Right renal cortex interstitium (tissue), 3 donors: ENCODE results near the gene HOMER3. TPM values are rescaled to one million over a fixed set of nuclear protein-coding genes. Genes with fewer than 3 reads are reported as not detected.

Source experiments
- DNase-seq, 3 donors: peaks; one replicate each; pipeline ENCODE4 v3.0.0-alpha.2; 2013; ENCODE audit warnings: low read depth in 3 of 3, low spot score in 2 of 3
- polyA plus RNA-seq, 3 donors: library from polyadenylated mRNA; unstranded; fragments of 120-200 nt; gene quantifications; one replicate each; pipeline ENCODE4 v1.2.1, GENCODE V29; 2013; ENCODE audit not compliant: insufficient read length in 3 of 3

Gene HOMER3
- 10 to 100 TPM; 46.4 to 50.4 (median 48.2) TPM for polyA plus RNA-seq

DNA sequence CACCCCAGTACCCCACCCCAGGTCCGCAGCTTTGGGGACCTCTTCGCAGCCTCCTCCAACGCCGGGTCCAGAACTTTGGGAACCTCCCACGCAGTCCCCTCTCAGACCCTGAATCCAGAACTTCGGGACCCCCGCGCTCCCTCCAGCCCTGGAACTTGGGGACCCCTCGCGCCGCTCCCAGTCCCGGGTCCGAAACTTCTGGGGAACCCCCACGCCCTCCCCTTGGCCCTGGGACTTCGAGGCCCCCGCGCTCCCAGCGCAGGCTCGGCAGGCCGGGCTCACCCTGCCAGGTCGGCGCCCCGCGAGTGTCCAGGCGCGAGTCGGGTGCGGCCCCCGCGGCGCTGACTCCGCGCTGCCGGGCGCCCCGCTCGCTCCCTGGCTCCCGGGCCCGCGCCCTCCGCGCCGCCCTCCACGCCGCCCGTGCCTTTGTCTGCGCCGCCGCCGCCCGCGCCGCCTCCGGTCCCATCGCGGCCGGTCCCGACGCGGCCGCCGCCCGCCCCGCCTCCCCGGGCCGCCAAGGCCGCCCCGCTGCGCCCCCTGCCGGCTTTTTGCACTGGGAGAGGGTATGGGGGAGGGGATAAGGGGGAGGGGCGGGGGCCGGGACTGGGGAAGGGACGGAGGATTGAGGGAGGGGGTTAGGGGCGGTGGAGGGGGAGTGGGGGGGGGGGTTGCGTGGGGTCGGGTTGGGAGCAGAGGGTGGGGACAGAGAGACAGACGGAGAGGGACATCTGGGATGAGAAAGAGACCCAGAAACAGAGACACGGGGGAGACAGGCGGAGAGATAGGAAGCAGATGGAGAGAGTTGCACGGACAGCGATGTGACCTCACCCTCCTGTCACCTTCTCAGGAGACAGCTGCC is at the start of gene HOMER3:
TSS of gene HOMER3 (minus strand) at position 449 of the 859 bp plus-strand sequence. CDS start 2,235 bp downstream, outside the sequence.
- DNase-seq: no peak

GRCh38 chr19:18990128-18990708 is 49.2 kb upstream of the HOMER3 start:
- DNase-seq: no peak

DNA sequence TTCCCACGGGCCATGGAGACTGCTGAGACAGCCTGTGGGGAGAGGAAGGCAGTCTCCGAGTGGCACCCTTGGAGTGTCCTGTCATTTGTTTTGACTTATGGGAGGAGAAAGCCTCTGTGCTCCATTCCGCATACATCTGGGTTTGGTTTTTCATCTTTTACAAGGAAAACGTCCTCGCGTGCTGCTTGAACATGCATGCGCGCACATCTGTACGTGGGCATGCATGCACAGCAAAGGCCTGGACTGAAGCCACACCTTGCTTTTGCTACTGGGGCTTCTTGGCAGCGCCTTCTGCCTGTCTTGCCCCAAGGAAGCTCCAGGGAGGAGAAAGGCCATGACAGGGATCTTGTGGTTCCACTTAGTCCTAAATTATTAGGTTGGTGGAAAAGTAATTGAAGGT is 48.3 kb upstream of the HOMER3 start:
- no peak for DNase-seq

GRCh38 chr19:18987456-18987855 is 46.4 kb upstream of the HOMER3 start:
- DNase-seq: no peak

- no peak for DNase-seq
These were observed 44.2 kb upstream of the HOMER3 start for GRCh38 chr19:18985257-18985656.

- no peak for DNase-seq
These were observed 43.2 kb upstream of the HOMER3 start for GRCh38 chr19:18984251-18984650.

GRCh38 chr19:18982669-18983068 is 41.7 kb upstream of the HOMER3 start:
- no peak for DNase-seq

GRCh38 chr19:18980432-18981020 is 39.5 kb upstream of the HOMER3 start:
- DNase-seq: no peak

- no peak for DNase-seq
These were observed 37.6 kb upstream of the HOMER3 start for GRCh38 chr19:18978616-18979015.

- DNase-seq: no peak
These were observed 34.9 kb upstream of the HOMER3 start for GRCh38 chr19:18975869-18976268.

- DNase-seq: no peak
These were observed 34.0 kb upstream of the HOMER3 start for GRCh38 chr19:18975011-18975410.

GRCh38 chr19:18972851-18973250 is 31.8 kb upstream of the HOMER3 start:
- no peak for DNase-seq

- no peak for DNase-seq
These were observed 31.3 kb upstream of the HOMER3 start for GRCh38 chr19:18972301-18972811.

GRCh38 chr19:18969931-18970659 is 29.1 kb upstream of the HOMER3 start:
- no peak for DNase-seq

GRCh38 chr19:18967358-18968146 is 26.5 kb upstream of the HOMER3 start:
- DNase-seq: peak in 2 of 3 donors; percentile 41 to 59

GRCh38 chr19:18966307-18966706 is 25.3 kb upstream of the HOMER3 start:
- no peak for DNase-seq

DNA sequence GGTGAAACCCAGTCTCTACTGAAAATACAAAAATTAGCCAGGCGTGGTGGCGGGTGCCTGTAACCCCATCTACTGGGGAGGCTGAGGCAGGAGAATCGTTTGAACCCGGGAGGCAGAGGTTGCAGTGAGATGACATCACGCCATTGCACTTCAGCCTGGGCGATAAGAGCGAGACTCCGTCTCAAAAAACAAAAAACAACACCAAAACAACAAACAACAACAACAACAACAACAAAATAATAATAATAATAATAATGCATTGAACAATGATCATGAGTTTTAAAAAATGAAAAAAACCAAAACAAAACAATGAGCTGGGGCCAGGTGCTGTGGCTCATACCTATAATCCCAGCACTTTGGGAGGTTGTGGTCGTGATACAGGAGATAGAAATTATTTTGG is 23.1 kb upstream of the HOMER3 start:
- no peak for DNase-seq

DNA sequence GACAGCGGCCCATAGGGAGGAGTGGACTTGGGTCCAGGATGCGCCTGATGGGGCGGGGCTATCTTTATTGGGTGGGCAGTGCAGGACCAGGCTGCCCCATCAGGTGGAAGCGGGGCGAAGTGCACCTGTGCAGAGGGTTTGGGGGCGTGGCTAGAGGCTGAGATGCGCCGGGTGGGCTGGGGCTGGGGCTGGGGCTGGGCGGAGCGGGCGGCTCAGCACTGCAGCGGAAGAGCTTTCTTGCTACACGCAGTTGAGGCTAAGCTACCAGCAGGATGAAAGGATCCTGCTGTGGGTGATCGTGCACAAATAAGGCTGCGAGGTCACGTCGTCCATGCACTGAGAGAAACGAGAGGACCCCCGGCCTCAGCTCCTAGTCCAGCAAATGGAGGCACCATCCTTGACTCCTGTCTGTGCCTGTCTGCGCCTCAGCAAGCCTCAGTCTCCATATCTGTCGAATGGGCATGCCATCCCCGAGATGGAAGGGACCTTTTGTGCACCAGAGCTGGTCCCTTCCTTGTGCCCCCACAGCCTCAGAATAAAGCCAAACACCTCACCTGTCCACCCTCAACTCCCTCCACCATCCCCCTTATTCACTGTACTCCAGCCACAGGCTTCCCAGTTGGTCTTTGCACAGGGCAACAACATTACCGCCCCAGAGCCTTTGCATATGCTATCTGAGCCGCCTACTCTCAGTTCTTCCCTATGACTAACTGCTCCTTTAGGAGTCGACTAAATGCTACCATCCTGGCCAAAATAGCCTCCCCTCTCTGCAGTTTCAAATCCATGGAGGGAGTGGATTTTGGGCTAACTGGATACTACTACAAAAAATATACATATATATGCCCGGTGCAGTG is 21.0 kb upstream of the HOMER3 start:
- no peak for DNase-seq

DNA sequence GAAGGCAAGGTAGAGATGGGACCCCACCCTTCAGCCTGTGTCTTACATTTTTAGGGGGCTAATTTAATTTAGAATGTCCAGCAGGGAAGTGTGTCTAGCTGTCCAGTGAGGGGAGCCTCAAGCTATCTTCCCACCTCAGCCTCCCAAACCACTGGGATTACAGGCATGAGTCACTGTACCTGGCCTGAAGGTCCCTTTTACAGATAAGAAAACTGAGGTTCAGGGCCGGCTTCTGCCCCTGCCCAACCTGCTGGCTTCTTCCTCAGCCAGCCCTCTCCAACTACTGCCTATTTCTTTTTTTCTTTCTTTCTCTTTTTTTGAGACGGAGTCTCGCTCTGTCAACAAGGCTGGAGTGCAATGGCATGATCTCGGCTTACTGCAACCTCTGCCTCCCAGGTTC is 19.4 kb upstream of the HOMER3 start:
- DNase-seq: no peak
